HEK293T (cell line): ENCODE data around the gene IGF1.

ENCODE experiments used
- ARNT ChIP-seq: fragments of 450-650 bp; IDR thresholded peaks from 2 replicates; pipeline ENCODE4 v1.6.1; 2017; ENCODE audit warnings: mild to moderate bottlenecking
- BHLHE40 ChIP-seq: fragments of 450-650 bp; IDR thresholded peaks from 2 replicates; pipeline ENCODE4 v1.6.1; 2016; ENCODE audit warnings: mild to moderate bottlenecking, moderate library complexity, borderline replicate concordance
- FOXM1 ChIP-seq: fragments of 450-650 bp; IDR thresholded peaks from 2 replicates; pipeline ENCODE4 v1.6.1; 2017; ENCODE audit warnings: mild to moderate bottlenecking, borderline replicate concordance
- HDGF ChIP-seq: fragments of 450-650 bp; IDR thresholded peaks from 2 replicates; pipeline ENCODE4 v1.6.1; 2017; ENCODE audit warnings: antibody characterized with exemption, borderline replicate concordance
- L3MBTL2 ChIP-seq: fragments of 450-650 bp; conservative IDR thresholded peaks from 2 replicates; pipeline ENCODE4 v1.6.1; 2016; ENCODE audit warnings: mild to moderate bottlenecking
- LEF1 ChIP-seq: fragments of 450-650 bp; IDR thresholded peaks from 2 replicates; pipeline ENCODE4 v1.6.1; 2017; ENCODE audit warnings: mild to moderate bottlenecking, borderline replicate concordance
- SP1 ChIP-seq: fragments of 450-650 bp; IDR thresholded peaks from 2 replicates; pipeline ENCODE4 v1.6.1; 2017
- TARDBP ChIP-seq: fragments of 450-650 bp; IDR thresholded peaks from 2 replicates; pipeline ENCODE4 v1.6.1; 2016
- ZNF384 ChIP-seq: fragments of 450-650 bp; IDR thresholded peaks from 2 replicates; pipeline ENCODE4 v1.6.1; 2016

DNA sequence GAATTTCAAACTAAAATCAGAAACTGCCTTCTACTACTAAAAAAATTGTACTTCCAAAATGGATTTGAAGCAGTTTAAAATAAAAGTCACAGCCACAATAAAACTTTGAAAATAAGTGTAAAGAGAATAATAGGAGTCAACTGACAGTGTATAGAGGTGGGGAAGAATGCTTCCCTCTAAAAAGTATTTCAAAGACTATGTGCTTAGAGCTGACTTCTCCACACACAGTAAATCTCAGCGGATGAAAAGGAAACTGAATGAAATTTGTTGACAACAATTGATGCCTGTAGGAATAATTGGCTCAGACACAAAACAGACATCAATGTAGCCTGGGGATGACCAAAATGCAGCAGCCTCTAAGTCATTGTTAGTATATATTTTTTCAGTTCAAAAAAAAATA lies 7.9 kb downstream of the IGF1 start:
- TF ChIP-seq HDGF (no peak), SP1 (no peak), BHLHE40 (no peak), ARNT (no peak), TARDBP (no peak), ZNF384 (no peak), LEF1 (no peak), FOXM1 (no peak), L3MBTL2 (no peak)
